ENCODE data around the gene GIMAP5. TPM values are rescaled to one million over a fixed set of nuclear protein-coding genes. Genes with fewer than 3 reads are reported as not detected.

Gene GIMAP5
- total and polyA plus RNA-seq, 9 of the 15 experiments (the other 6 are each of a cell fraction or from before 2014, with no cell fraction given) = 0.35 TPM; not detected in 8

- intact Hi-C loops (cut with micrococcal nuclease) (no loop called here), in situ Hi-C loops (cut with MboI) (no loop called here)
- H3K4me3 ChIP-seq = no peak overlapping the region
- H2AFZ ChIP-seq (ENCODE audit: low read depth, low read length) = no peak overlapping the region
- H3K9ac ChIP-seq (ENCODE audit: insufficient read depth in 1 of 2, low read depth in 2 of 2, low read length in 2 of 2) = no peak overlapping the region
- FAIRE-seq (no peak), DNase-seq (ENCODE audit: extremely low read depth in 1 of 4, low spot score in 3 of 4) (no peak), ATAC-seq (no peak)
- no peaks in the 10 kb centered on the region for H3K36me3 ChIP-seq (ENCODE audit: control insufficient read depth, insufficient read depth, low read length)
- H3K9me3 ChIP-seq (replicated peaks; ENCODE audit: control insufficient read depth, insufficient read depth, low read depth, low read length) = no peaks in the 10 kb centered on the region
- H3K9me1 ChIP-seq (ENCODE audit: control insufficient read depth, insufficient read depth, low read length) = no peaks in the 10 kb centered on the region
- H3K79me2 ChIP-seq (ENCODE audit: control insufficient read depth, insufficient read depth, low read length) = no peaks in the 10 kb centered on the region
- WGBS (ENCODE audit: insufficient coverage, low coverage, missing lambda C conversion rate) = under 1% methylated on average over 9 of the region's 9 CpGs
- H3K27me3 ChIP-seq (ENCODE audit: control insufficient read depth in 2 of 2, insufficient read depth in 2 of 2, low read length in 2 of 2) = peaks cover 52 to 77% of the 10 kb centered on the region in 2 experiments; a peak in 4 of 5 replicates
- H3K4me1 ChIP-seq (replicated peaks in 1 of 2; ENCODE audit: control insufficient read depth in 2 of 2, insufficient read depth in 2 of 2, low read length in 2 of 2) = peaks cover 10% of the 10 kb centered on the region in 2 experiments; a peak in 4 of 5 replicates
- peaks cover 8% of the 10 kb centered on the region; the same call in 1 of the 2 replicates for H4K20me1 ChIP-seq (replicated peaks; ENCODE audit: control insufficient read depth, insufficient read depth, low read length)
- TF ChIP-seq ZNF395 (CRISPR knock-in tag; IDR thresholded peaks at IDR 0.05) (no peak), ZFX (CRISPR knock-in tag; IDR thresholded peaks at IDR 0.05) (no peak), BRD4 (IDR thresholded peaks at IDR 0.05) (no peak), ZKSCAN1 (IDR thresholded peaks at IDR 0.05; ENCODE audit: low read depth, low read length) (no peak), SPI1 (IDR thresholded peaks at IDR 0.05; ENCODE audit: borderline replicate concordance, low read depth, low read length) (no peak), RNF2 (IDR thresholded peaks at IDR 0.05) (0 out of 2 replicates have a peak, but pooled peaks have one; percentile 14), FOXM1 (IDR thresholded peaks at IDR 0.05; ENCODE audit: low read depth) (no peak), FOXM1 (CRISPR knock-in tag; IDR thresholded peaks at IDR 0.05; ENCODE audit: low read depth) (no peak), ZNF512 (tag; IDR thresholded peaks at IDR 0.05) (peak; percentile 92)
- BruUV-seq (replicated peaks) = no TSS peak
- CTCF ChIA-PET (ENCODE audit: low intra/inter-chr PET ratio) = no interaction called here
- H3K4me2 ChIP-seq (ENCODE audit: insufficient read depth, low read length) = no peak overlapping the region
- no peak overlapping the region for H3K27ac ChIP-seq (ENCODE audit: extremely low read depth, low read depth, low read length)
- POLR2A ChIA-PET = no interaction called here
Measured at GRCh38 chr7:150790416-150791075, 53.3 kb downstream of the GIMAP5 start.

Measured in K562 (cell line).